GM13976 (cell line): ENCODE data around the gene PPIE.

Source experiments
- DNase-seq: peaks from one replicate; pipeline ENCODE4 v3.0.0; 2012; ENCODE audit warnings: low spot score
- in situ Hi-C: fragments of 300-500 bp; cut with MboI; formaldehyde crosslinking; loops from one replicate; pipeline ENCODE4 v1.12.0; 2022; ENCODE audit warnings: low sequenced_read_pairs, mixed read lengths, inconsistent platforms; ENCODE audit not compliant: unreplicated experiment
- TF ChIP-seq, protein P1 (sequence below): IDR thresholded peaks from 2 replicates; pipeline ENCODE4 v1.5.1; 2012; ENCODE audit warnings: borderline replicate concordance, mild to moderate bottlenecking; ENCODE audit not compliant: insufficient read depth; ENCODE audit errors: extremely low read depth, missing control alignments, control extremely low read depth

Gene PPIE

GRCh38 chr1:39700348-39700747 is 38.3 kb upstream of the PPIE start:
- DNase-seq = no peak
- in situ Hi-C loops = loop anchor here (25.0 kb wide), 1 partner anchor 588 kb away; no protein-coding TSS in a partner anchor
- TF ChIP-seq, protein P1, sequence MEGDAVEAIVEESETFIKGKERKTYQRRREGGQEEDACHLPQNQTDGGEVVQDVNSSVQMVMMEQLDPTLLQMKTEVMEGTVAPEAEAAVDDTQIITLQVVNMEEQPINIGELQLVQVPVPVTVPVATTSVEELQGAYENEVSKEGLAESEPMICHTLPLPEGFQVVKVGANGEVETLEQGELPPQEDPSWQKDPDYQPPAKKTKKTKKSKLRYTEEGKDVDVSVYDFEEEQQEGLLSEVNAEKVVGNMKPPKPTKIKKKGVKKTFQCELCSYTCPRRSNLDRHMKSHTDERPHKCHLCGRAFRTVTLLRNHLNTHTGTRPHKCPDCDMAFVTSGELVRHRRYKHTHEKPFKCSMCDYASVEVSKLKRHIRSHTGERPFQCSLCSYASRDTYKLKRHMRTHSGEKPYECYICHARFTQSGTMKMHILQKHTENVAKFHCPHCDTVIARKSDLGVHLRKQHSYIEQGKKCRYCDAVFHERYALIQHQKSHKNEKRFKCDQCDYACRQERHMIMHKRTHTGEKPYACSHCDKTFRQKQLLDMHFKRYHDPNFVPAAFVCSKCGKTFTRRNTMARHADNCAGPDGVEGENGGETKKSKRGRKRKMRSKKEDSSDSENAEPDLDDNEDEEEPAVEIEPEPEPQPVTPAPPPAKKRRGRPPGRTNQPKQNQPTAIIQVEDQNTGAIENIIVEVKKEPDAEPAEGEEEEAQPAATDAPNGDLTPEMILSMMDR = no peak

DNA sequence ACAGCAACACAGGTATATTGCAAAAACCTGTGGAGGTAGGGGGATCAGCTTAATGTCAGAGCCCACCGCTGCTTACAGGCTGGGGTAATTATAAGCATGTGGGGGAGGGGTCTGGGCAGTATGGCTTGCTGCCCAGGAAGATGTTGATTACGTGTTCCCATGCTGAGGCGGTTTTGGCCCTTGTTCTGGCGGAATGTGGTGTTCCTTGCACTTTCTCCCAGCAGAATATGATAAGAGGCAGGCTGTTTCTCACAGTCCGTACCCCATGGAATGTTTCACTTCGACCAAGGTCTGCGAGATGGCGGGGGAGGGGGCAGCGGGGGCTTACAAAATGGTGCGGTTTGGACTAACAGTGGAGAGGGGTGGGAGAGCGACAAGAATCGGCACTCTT is 37.6 kb upstream of the PPIE start:
- no peak for DNase-seq
- TF ChIP-seq, protein P1 = no peak
- in situ Hi-C loops = loop anchor here (25.0 kb wide), 1 partner anchor 589 kb away; no protein-coding TSS in a partner anchor

- TF ChIP-seq, protein P1 = no peak
- no peak for DNase-seq
- in situ Hi-C loops = loop anchor here (25.0 kb wide), 1 partner anchor 592 kb away; no protein-coding TSS in a partner anchor
Observed at GRCh38 chr1:39704757-39705156, 33.9 kb upstream of the PPIE start.

DNA sequence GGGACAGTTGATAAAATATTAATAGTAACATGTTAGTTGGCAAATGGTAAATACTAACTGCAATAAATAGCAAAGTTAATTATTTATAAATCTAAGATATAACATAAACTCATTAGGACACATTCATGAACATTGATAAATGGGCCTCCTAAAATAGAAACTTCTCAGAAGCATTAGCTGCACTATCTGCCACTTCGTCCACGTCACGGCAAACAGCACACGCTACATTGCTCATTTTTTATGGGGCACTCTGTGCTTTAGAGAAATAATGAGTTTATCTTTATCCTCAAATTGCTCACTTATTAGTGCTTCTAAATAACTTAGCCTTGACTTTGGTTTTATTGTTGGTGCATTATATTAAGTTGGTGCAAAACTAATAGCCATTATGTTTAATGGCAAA is 31.2 kb upstream of the PPIE start:
- DNase-seq = no peak
- in situ Hi-C loops = loop anchor here (25.0 kb wide), 1 partner anchor 595 kb away; no protein-coding TSS in a partner anchor
- TF ChIP-seq, protein P1 = no peak

GRCh38 chr1:39711104-39711965 is 27.3 kb upstream of the PPIE start:
- DNase-seq = no peak
- TF ChIP-seq, protein P1 = no peak
- in situ Hi-C loops = loop anchor here (25.0 kb wide), 1 partner anchor 599 kb away; no protein-coding TSS in a partner anchor

- in situ Hi-C loops = loop anchor here (25.0 kb wide), 1 partner anchor 600 kb away; no protein-coding TSS in a partner anchor
- TF ChIP-seq, protein P1 = no peak
- no peak for DNase-seq
Observed at GRCh38 chr1:39711966-39712340, 26.7 kb upstream of the PPIE start.
